ENCODE results near the gene MATCAP1. TPM values are rescaled to one million over a fixed set of nuclear protein-coding genes. Genes with fewer than 3 reads are reported as not detected.
A peak's percentile ranks its signal among the peaks of the same experiment; 100 is the strongest.

MATCAP1 gene
- polyA plus RNA-seq, 2 of the 4 experiments (the other 2 are of a cell fraction), result 7.5 to 20.8 TPM

- TF ChIP-seq ESRRA (IDR thresholded peaks at IDR 0.05; ENCODE audit: borderline replicate concordance, low read length) (no peak), JUN (IDR thresholded peaks at IDR 0.05) (no peak; a peak in 1 of 5 replicates), CEBPB (IDR thresholded peaks at IDR 0.05) (no peak), GATA3 (IDR thresholded peaks at IDR 0.05; ENCODE audit: borderline replicate concordance) (no peak), PBX3 (IDR thresholded peaks at IDR 0.05) (no peak), BCL3 (IDR thresholded peaks at IDR 0.05) (no peak), ATOH8 (CRISPR knock-in tag; IDR thresholded peaks at IDR 0.05; ENCODE audit: low read depth) (no peak), E2F6 (IDR thresholded peaks at IDR 0.05; ENCODE audit: borderline replicate concordance, low read depth) (no peak), SMC3 (IDR thresholded peaks at IDR 0.05) (no peak), POLR2AphosphoS2 (conservative IDR thresholded peaks at IDR 0.05; ENCODE audit: low read length) (no peak), MAX (IDR thresholded peaks at IDR 0.05) (no peak), HOXB5 (CRISPR knock-in tag; IDR thresholded peaks at IDR 0.05) (no peak), SREBF2 (IDR thresholded peaks at IDR 0.05) (no peak), FOXS1 (CRISPR knock-in tag; IDR thresholded peaks at IDR 0.05) (no peak), RARB (CRISPR knock-in tag; IDR thresholded peaks at IDR 0.05) (no peak)
- Histone ChIP-seq H3K27ac (no peak within 1 kb of the TSS), H3K9me3 (no peaks in the 10 kb centered on the region), H3K4me1 (peaks cover 12% of the 10 kb centered on the region; the same call in 2 of the 3 replicates), H3K4me3 (no peak within 1 kb of the TSS), H3K4me2 (no peak within 1 kb of the TSS)
- no peak for FAIRE-seq
- CTCF ChIA-PET, result interaction anchor here (0.5 to 10.3 kb wide), 12 partner anchors 11 to 281 kb away, joined by 3 to 105 read pairs (median 8); partner anchors contain the start of genes ATP6V0D1, EXOC3L1 and TMEM208
- POLR2A ChIA-PET, result no interaction called here
- ATAC-seq, result no peak
- DNase-seq (ENCODE audit: low read depth in 1 of 2, low spot score in 1 of 2), result no peak
- WGBS (ENCODE audit: missing lambda C conversion rate), result 91% methylated on average over 46 of the region's 61 CpGs
Measured at GRCh38 chr16:67199011-67199807, 15.4 kb upstream of the MATCAP1 start, which contains the start of gene ELMO3. Gene ELMO3 (plus strand): TSS chr16:67199131. CDS start chr16:67199327, 196 bp downstream.

- POLR2A ChIA-PET, result interaction anchor here (0.6 to 1.6 kb wide), 4 partner anchors 10 to 48 kb away, joined by 3 to 5 read pairs (median 4); partner anchors contain the start of gene TMEM208
- H3K4me3 ChIP-seq, result no peak overlapping the region
- H3K4me2 ChIP-seq, result no peak overlapping the region
- peak; percentile 76 for TF ChIP-seq CTCF (IDR thresholded peaks at IDR 0.05)
- peak in 1 of 2 experiments; percentile 40; a peak in 2 of 5 replicates for TF ChIP-seq JUN (IDR thresholded peaks at IDR 0.05)
- peak; percentile 44 to 47; a peak in 3 of 5 replicates for TF ChIP-seq RAD21 (conservative IDR thresholded peaks at IDR 0.05 in 1 of 2, IDR thresholded peaks at IDR 0.05 in 1 of 2)
- TF ChIP-seq ZSCAN20 (CRISPR knock-in tag; IDR thresholded peaks at IDR 0.05), result no peak
- TF ChIP-seq MYC (IDR thresholded peaks at IDR 0.05; ENCODE audit: borderline replicate concordance, low read length), result no peak
- peak; percentile 49 for TF ChIP-seq SMC3 (IDR thresholded peaks at IDR 0.05)
- ATAC-seq (peak; percentile 76 to 89), FAIRE-seq (no peak), DNase-seq (ENCODE audit: low read depth in 1 of 2, low spot score in 1 of 2) (peak; percentile 66 to 93)
- WGBS (ENCODE audit: missing lambda C conversion rate), result 66% methylated on average over 11 of the region's 12 CpGs
- H3K27ac ChIP-seq, result no peak overlapping the region
- H3K4me1 ChIP-seq, result peaks cover 19% of the 10 kb centered on the region
- CTCF ChIA-PET, result interaction anchor here (0.6 to 10.3 kb wide), 29 partner anchors 10 to 411 kb away, joined by 3 to 105 read pairs (median 5); partner anchors contain the start of genes ATP6V0D1, EXOC3L1, FBXL8 and FHOD1
- H3K9me3 ChIP-seq, result no peaks in the 10 kb centered on the region
Measured at GRCh38 chr16:67198238-67198734, 14.5 kb upstream of the MATCAP1 start.
